Activated CD4-positive, alpha-beta T cell treated with anti-CD3 and anti-CD28 coated beads, Interleukin-2, amount 50 U/mL, for 4 hours (primary cell): ENCODE measurements around the gene NUP93.
"Not testable (repeated sequence)": the region's sequence is repeated elsewhere in the genome, so short reads cannot be mapped to it uniquely, and the experiment has no call there.

Source experiments
- DNase-seq, 2 experiments: peaks; one replicate each; pipeline ENCODE4 v3.0.0-alpha.2; 2020

NUP93 gene

GRCh38 chr16:56710181-56710737 is 19.7 kb upstream of the NUP93 start:
- no peak for DNase-seq

GRCh38 chr16:56711862-56712261 is 18.1 kb upstream of the NUP93 start:
- DNase-seq, result no peak

- no peak for DNase-seq
Observed at GRCh38 chr16:56713794-56714193, 16.1 kb upstream of the NUP93 start.

GRCh38 chr16:56715126-56715525 is 14.8 kb upstream of the NUP93 start:
- DNase-seq, result no peak

GRCh38 chr16:56716761-56717160 is 13.2 kb upstream of the NUP93 start:
- no peak for DNase-seq

GRCh38 chr16:56717532-56717931 is 12.4 kb upstream of the NUP93 start:
- DNase-seq, result not testable (repeated sequence)

- DNase-seq, result no peak
Observed at GRCh38 chr16:56722200-56722842, 7.6 kb upstream of the NUP93 start.

GRCh38 chr16:56724191-56724590 is 5.7 kb upstream of the NUP93 start:
- no peak for DNase-seq

GRCh38 chr16:56726283-56726682 is 3.6 kb upstream of the NUP93 start:
- no peak for DNase-seq

GRCh38 chr16:56726926-56727325 is 3.0 kb upstream of the NUP93 start:
- no peak for DNase-seq

- no peak for DNase-seq
Observed at GRCh38 chr16:56728027-56728426, 1.9 kb upstream of the NUP93 start.

GRCh38 chr16:56728980-56729734 is 772 bp upstream of the NUP93 start:
- DNase-seq, result no peak

GRCh38 chr16:56732366-56732765 is 2.4 kb downstream of the NUP93 start:
- DNase-seq, result no peak

- DNase-seq, result no peak
Observed at GRCh38 chr16:56732832-56733231, 2.9 kb downstream of the NUP93 start.

GRCh38 chr16:56734429-56734828 is 4.5 kb downstream of the NUP93 start:
- no peak for DNase-seq

- no peak for DNase-seq
Observed at GRCh38 chr16:56736476-56736875, 6.5 kb downstream of the NUP93 start.

- DNase-seq, result no peak
Observed at GRCh38 chr16:56737539-56737938, 7.6 kb downstream of the NUP93 start.

GRCh38 chr16:56738221-56738620 is 8.3 kb downstream of the NUP93 start:
- no peak for DNase-seq

- DNase-seq, result not testable (repeated sequence)
Observed at GRCh38 chr16:56739378-56739777, 9.4 kb downstream of the NUP93 start.

- no peak for DNase-seq
Observed at GRCh38 chr16:56741399-56741798, 11.5 kb downstream of the NUP93 start.

GRCh38 chr16:56742030-56742984 is 12.4 kb downstream of the NUP93 start:
- no peak for DNase-seq

GRCh38 chr16:56743840-56744239 is 13.9 kb downstream of the NUP93 start:
- no peak for DNase-seq

GRCh38 chr16:56744996-56745640 is 15.2 kb downstream of the NUP93 start:
- no peak for DNase-seq
